Neural crest cell (in vitro differentiated cells): ENCODE results near the gene TRIM71. TPM values are rescaled to one million over a fixed set of nuclear protein-coding genes. Genes with fewer than 3 reads are reported as not detected.

Experiments
- DNase-seq: peaks from one replicate; pipeline ENCODE4 v3.0.0; 2021; ENCODE audit warnings: low read depth, mixed read lengths, low spot score
- H3K27ac Mint-ChIP-seq: one replicate; pipeline ENCODE4 v1.8.0; 2021; ENCODE audit warnings: mild to moderate bottlenecking, mixed read lengths; ENCODE audit not compliant: unreplicated experiment
- H3K27me3 Mint-ChIP-seq: 2 replicates; pipeline ENCODE4 v1.8.0; 2021; ENCODE audit warnings: low read depth, mild to moderate bottlenecking, mixed read lengths
- H3K36me3 Mint-ChIP-seq: 2 replicates; pipeline ENCODE4 v1.8.0; 2021; ENCODE audit warnings: low read depth, mild to moderate bottlenecking, mixed read lengths
- H3K4me1 Mint-ChIP-seq: 2 replicates; pipeline ENCODE4 v1.8.0; 2021; ENCODE audit warnings: mixed read lengths
- H3K4me3 Mint-ChIP-seq: one replicate; pipeline ENCODE4 v1.8.0; 2021; ENCODE audit warnings: mild to moderate bottlenecking, mixed read lengths
- H3K9me3 Mint-ChIP-seq: 2 replicates; pipeline ENCODE4 v1.8.0; 2021; ENCODE audit warnings: mixed read lengths
- total RNA-seq: library from RNA; stranded (reverse); gene quantifications from 2 replicates; pipeline ENCODE4 v1.2.1, GENCODE V29; 2021
- TF ChIP-seq, protein P1 (sequence below): fragments of 200-600 bp; sonication (generic); conservative IDR thresholded peaks from 2 replicates; pipeline ENCODE4 v1.5.0; 2021; ENCODE audit warnings: antibody characterized with exemption, mild to moderate bottlenecking

Gene TRIM71
- total RNA-seq, 1 donor from 2014 or later: 92.4 TPM

DNA sequence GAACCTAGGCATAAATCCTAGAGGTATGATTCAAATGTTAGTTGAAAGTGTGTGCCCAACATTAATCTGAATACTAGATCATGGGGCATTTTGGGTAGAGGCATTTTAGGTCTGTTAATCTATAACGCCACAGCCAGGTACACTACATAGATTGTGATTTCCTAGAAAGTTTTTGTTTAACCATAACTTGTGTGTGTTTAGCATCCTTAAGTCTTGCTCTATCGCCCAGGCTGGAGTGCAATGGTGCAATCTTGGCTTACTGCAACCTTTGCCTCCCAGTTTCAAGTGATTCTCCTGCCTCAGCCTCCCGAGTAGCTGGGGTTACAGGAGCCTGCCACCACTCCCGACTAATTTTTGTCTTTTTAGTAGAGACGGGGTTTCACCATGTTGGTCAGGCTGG lies 59.1 kb downstream of the TRIM71 start:
- H3K27ac Mint-ChIP-seq: no peak overlapping the region
- peaks cover 25% of the 10 kb centered on the region for H3K4me1 Mint-ChIP-seq
- H3K27me3 Mint-ChIP-seq: no peaks in the 10 kb centered on the region
- no peak for DNase-seq
- TF ChIP-seq, protein P1, sequence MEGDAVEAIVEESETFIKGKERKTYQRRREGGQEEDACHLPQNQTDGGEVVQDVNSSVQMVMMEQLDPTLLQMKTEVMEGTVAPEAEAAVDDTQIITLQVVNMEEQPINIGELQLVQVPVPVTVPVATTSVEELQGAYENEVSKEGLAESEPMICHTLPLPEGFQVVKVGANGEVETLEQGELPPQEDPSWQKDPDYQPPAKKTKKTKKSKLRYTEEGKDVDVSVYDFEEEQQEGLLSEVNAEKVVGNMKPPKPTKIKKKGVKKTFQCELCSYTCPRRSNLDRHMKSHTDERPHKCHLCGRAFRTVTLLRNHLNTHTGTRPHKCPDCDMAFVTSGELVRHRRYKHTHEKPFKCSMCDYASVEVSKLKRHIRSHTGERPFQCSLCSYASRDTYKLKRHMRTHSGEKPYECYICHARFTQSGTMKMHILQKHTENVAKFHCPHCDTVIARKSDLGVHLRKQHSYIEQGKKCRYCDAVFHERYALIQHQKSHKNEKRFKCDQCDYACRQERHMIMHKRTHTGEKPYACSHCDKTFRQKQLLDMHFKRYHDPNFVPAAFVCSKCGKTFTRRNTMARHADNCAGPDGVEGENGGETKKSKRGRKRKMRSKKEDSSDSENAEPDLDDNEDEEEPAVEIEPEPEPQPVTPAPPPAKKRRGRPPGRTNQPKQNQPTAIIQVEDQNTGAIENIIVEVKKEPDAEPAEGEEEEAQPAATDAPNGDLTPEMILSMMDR: no peak
- H3K36me3 Mint-ChIP-seq: peaks cover 26% of the 10 kb centered on the region
- H3K9me3 Mint-ChIP-seq: no peaks in the 10 kb centered on the region
- H3K4me3 Mint-ChIP-seq: no peak overlapping the region

DNA sequence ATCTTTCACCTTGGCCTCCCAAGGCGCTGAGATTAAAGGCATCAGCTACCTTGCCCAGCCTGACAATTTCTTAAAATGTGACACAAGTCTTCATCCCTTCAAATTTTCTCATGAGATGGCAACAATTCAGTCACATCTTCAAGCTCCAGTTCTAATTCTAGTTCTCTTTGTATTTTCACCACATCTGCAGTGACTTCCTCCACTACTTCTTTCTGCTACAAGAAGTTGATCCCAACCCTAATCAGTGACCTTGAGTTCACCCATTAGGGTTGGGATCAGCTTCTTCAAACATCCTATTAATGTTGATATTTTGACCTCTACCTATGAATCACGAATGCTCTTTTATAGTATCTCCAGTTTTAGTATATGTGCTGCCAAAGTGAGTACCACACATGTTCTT lies 59.8 kb downstream of the TRIM71 start:
- H3K36me3 Mint-ChIP-seq: peaks cover 26% of the 10 kb centered on the region
- no peaks in the 10 kb centered on the region for H3K27me3 Mint-ChIP-seq
- no peak overlapping the region for H3K27ac Mint-ChIP-seq
- H3K4me1 Mint-ChIP-seq: peaks cover 19% of the 10 kb centered on the region
- DNase-seq: no peak
- H3K9me3 Mint-ChIP-seq: no peaks in the 10 kb centered on the region
- TF ChIP-seq, protein P1: no peak
- H3K4me3 Mint-ChIP-seq: no peak overlapping the region

DNA sequence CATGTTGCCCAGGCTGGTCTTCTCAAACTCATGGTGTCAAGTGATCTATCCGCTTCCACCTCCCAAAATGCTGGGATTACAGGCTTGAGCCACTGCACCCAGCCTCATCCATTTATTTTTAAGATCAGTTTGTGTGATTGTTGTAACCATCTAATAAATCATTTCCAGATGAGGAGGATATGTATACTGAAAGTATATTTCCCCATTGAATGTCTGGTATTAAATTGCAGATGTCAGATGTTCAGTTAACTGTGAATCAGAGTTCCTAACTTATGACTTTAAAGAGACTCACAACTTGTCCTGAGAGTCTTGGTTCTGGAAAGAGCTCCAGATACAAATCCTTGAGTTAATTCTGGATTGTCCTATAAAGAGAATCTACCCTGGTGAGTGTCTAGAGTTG lies 62.4 kb downstream of the TRIM71 start:
- H3K9me3 Mint-ChIP-seq: no peaks in the 10 kb centered on the region
- no peak for DNase-seq
- no peak overlapping the region for H3K4me3 Mint-ChIP-seq
- H3K27me3 Mint-ChIP-seq: no peaks in the 10 kb centered on the region
- TF ChIP-seq, protein P1: no peak
- H3K36me3 Mint-ChIP-seq: peaks cover 27% of the 10 kb centered on the region
- H3K4me1 Mint-ChIP-seq: peaks cover 32% of the 10 kb centered on the region
- H3K27ac Mint-ChIP-seq: no peak overlapping the region

DNA sequence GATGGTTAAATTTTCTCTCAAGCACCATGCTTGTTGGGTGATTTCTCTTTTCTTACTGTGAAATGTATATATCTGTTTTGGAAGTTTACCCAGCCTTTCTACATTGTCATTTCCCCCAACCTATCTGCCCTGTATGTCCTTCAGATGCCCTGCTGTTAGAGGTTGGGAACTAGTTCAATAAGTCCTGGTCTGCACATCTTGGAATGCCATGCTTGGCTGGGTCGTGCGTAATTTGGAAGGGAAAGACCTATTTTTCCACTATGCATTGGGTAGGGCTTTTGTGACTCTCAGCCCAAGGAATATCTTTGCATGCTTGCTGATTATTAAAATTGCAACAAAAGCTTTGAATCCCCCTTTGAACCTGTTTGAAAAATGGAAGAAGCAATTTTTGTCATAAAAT lies 63.8 kb downstream of the TRIM71 start:
- H3K36me3 Mint-ChIP-seq: peaks cover 25% of the 10 kb centered on the region
- H3K9me3 Mint-ChIP-seq: no peaks in the 10 kb centered on the region
- H3K4me3 Mint-ChIP-seq: no peak overlapping the region
- no peak overlapping the region for H3K27ac Mint-ChIP-seq
- H3K4me1 Mint-ChIP-seq: peaks cover 46% of the 10 kb centered on the region
- no peak for DNase-seq
- no peaks in the 10 kb centered on the region for H3K27me3 Mint-ChIP-seq
- TF ChIP-seq, protein P1: no peak

DNA sequence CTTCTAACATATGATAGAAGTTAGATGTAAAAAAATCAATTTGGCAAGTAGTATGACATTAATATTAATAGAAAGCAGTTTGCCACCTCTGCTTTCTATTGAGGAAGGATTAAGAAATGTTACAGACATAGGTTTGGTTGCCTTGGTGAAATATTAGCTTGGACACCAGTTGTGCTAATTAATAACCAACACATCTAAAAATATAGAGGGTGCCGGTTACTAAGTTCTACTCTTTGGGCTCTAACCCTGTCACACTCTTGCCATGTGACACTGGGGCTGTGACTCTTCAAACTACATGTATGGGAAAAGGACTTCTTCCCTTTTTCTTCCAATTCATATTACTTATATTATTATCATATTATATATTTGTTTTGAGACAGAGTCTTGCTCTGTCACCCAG lies 64.4 kb downstream of the TRIM71 start:
- TF ChIP-seq, protein P1: no peak
- Mint-ChIP-seq H3K4me1 (peaks cover 51% of the 10 kb centered on the region), H3K27me3 (no peaks in the 10 kb centered on the region), H3K9me3 (no peaks in the 10 kb centered on the region), H3K36me3 (peaks cover 23% of the 10 kb centered on the region), H3K27ac (no peak overlapping the region), H3K4me3 (no peak overlapping the region)
- no peak for DNase-seq

DNA sequence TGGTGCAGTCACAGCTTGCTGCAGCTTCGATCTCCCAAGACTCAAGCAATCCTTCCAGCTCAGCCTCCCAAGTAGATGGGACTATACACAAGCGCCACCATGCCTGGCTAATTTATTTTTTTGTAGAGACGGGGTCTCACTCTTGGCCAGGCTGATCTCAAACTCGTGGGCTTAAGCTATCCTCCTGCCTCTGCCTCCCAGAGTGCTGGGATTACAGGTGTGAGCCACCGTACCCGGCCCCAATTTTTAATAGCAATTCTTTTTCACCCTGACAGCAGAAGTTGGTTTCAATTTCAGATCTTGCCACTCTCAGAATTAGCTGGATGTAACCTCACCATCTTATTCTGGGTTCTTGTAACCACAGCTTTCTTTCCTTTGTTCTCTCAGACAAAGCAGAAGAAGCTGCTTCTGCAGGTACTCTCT lies 64.8 kb downstream of the TRIM71 start:
- H3K27me3 Mint-ChIP-seq: no peaks in the 10 kb centered on the region
- peaks cover 53% of the 10 kb centered on the region for H3K4me1 Mint-ChIP-seq
- peaks cover 23% of the 10 kb centered on the region for H3K36me3 Mint-ChIP-seq
- no peaks in the 10 kb centered on the region for H3K9me3 Mint-ChIP-seq
- no peak overlapping the region for H3K27ac Mint-ChIP-seq
- H3K4me3 Mint-ChIP-seq: no peak overlapping the region
- no peak for DNase-seq
- TF ChIP-seq, protein P1: no peak
